ENCODE measurements around the gene CYB5R4. TPM values are rescaled to one million over a fixed set of nuclear protein-coding genes. Genes with fewer than 3 reads are reported as not detected.

The CYB5R4 gene
- total RNA-seq, 1 experiment from 2014 or later: 17.5 TPM

DNA sequence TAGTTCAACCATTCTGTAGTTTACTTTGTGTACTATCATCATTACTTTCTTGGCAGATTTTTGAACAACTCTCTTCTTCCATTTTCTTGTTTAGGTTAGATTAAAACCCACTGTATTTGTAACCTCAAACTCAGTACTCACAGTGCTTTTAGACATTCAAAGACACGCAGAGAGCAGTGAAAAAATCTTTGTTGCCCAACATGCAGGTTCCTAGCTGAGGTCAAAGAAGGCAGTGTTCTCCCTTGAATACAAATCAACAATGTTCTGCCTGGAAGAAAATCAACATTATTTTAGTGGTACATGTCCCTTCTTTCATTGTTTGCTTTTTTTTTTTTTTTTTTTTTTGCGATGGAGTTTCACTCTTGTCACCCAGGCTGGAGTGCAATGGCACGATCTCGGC, 11.2 kb downstream of the CYB5R4 start:
- Histone ChIP-seq H4K8ac (replicated peaks; ENCODE audit: insufficient read length, low read depth, low read length) (no peak overlapping the region), H3K27ac (ENCODE audit: insufficient read length, low read depth, low read length) (no peak overlapping the region), H2BK20ac (ENCODE audit: low read depth, low read length, poor library complexity, severe bottlenecking) (no peak overlapping the region), H3K79me2 (ENCODE audit: insufficient read depth, low read length) (no peaks in the 10 kb centered on the region), H2AFZ (ENCODE audit: low read length) (no peak overlapping the region), H3K18ac (ENCODE audit: insufficient read length, low read depth, low read length) (no peak overlapping the region), H2BK15ac (ENCODE audit: low read depth, low read length) (no peak overlapping the region), H3K23ac (ENCODE audit: insufficient read length, low read depth, low read length) (no peak overlapping the region), H4K20me1 (ENCODE audit: control insufficient read depth, insufficient read depth, insufficient read length) (no peaks in the 10 kb centered on the region), H4K91ac (ENCODE audit: insufficient read length, low read depth, low read length) (no peak overlapping the region), H3T11ph (ENCODE audit: low read length) (no peak overlapping the region), H3K9ac (ENCODE audit: extremely low read depth, insufficient read length, low read length) (no peak overlapping the region), H2BK5ac (ENCODE audit: insufficient read length, low read length) (no peak overlapping the region), H3K14ac (ENCODE audit: insufficient read depth, low read length) (no peak overlapping the region), H3K56ac (ENCODE audit: insufficient read length, low read depth, low read length) (no peak overlapping the region), H3K4ac (ENCODE audit: low read depth, low read length) (no peak overlapping the region), H3K27me3 (ENCODE audit: insufficient read depth, low read length) (no peaks in the 10 kb centered on the region), H3K9me3 (ENCODE audit: control insufficient read depth, low read depth, low read length) (peaks cover 23% of the 10 kb centered on the region), H3K23me2 (ENCODE audit: insufficient read length, low read depth, low read length, poor library complexity, severe bottlenecking) (no peaks in the 10 kb centered on the region), H2AK5ac (ENCODE audit: insufficient read length, low read length) (no peak overlapping the region), H3K4me1 (ENCODE audit: insufficient read depth, low read length) (no peaks in the 10 kb centered on the region), H2BK120ac (ENCODE audit: low read depth, low read length, poor library complexity, severe bottlenecking) (no peak overlapping the region), H2BK12ac (ENCODE audit: insufficient read length, low read depth, low read length) (no peak overlapping the region), H3K79me1 (ENCODE audit: insufficient read depth, low read depth, low read length, poor library complexity, severe bottlenecking) (no peaks in the 10 kb centered on the region), H4K5ac (ENCODE audit: insufficient read length, low read depth, low read length) (no peak overlapping the region), H3K4me2 (ENCODE audit: insufficient read depth, insufficient read length, low read length) (no peak overlapping the region)
- Mint-ChIP-seq H3K4me1 (0 out of 4 replicates have a peak, but pooled peaks cover 3% of the 10 kb centered on the region in 2 experiments), H3K27me3 (ENCODE audit: low read depth) (no peaks in the 10 kb centered on the region), H3K9me3 (peaks cover 20% of the 10 kb centered on the region in 2 experiments), H3K4me3 (no peak overlapping the region), H3K27ac (no peak overlapping the region), H3K36me3 (ENCODE audit: insufficient read depth in 1 of 3, low read depth in 3 of 3) (peaks cover 29 to 37% (median 35%) of the 10 kb centered on the region in 3 experiments)
- no peak for DNase-seq
- WGBS (ENCODE audit: extremely low coverage, insufficient read length, low lambda C conversion rate): no CpG with 5 or more reads among the region's 4 CpGs
- TF ChIP-seq, protein P1, sequence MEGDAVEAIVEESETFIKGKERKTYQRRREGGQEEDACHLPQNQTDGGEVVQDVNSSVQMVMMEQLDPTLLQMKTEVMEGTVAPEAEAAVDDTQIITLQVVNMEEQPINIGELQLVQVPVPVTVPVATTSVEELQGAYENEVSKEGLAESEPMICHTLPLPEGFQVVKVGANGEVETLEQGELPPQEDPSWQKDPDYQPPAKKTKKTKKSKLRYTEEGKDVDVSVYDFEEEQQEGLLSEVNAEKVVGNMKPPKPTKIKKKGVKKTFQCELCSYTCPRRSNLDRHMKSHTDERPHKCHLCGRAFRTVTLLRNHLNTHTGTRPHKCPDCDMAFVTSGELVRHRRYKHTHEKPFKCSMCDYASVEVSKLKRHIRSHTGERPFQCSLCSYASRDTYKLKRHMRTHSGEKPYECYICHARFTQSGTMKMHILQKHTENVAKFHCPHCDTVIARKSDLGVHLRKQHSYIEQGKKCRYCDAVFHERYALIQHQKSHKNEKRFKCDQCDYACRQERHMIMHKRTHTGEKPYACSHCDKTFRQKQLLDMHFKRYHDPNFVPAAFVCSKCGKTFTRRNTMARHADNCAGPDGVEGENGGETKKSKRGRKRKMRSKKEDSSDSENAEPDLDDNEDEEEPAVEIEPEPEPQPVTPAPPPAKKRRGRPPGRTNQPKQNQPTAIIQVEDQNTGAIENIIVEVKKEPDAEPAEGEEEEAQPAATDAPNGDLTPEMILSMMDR (conservative IDR thresholded peaks at IDR 0.05): no peak

Data from H9 (cell line).